HCT116 (cell line): ENCODE results near the gene KLRF2. TPM values are rescaled to one million over a fixed set of nuclear protein-coding genes. Genes with fewer than 3 reads are reported as not detected.

ENCODE experiments used
- ATAC-seq: fragments of 200-7000 bp; cut with Tn5 transposase; 2 replicates; pipeline ENCODE4 v1.9.1; 2020; ENCODE audit warnings: mild to moderate bottlenecking, moderate library complexity
- BruUV-seq: library from RNA; stranded (reverse); fragments of 400-500 nt; replicated peaks from 2 replicates; lab custom pipeline; 2021; lab: Mats Ljungman, UMichigan
- CTCF ChIA-PET: fragments of 300-600 bp; sonication (Branson Sonifier 250); formaldehyde crosslinking; loops from one replicate; lab custom pipeline; 2021; ENCODE audit warnings: antibody characterized with exemption; lab: Charles Lee
- POLR2A ChIA-PET: fragments of 300-600, 350-600 bp; sonication (Branson Sonifier 250); formaldehyde crosslinking; loops from one replicate; lab custom pipeline; 2021; ENCODE audit warnings: antibody characterized with exemption; lab: Charles Lee
- RAD21 ChIA-PET, 2 experiments: fragments of 300-600 bp; sonication (Branson Sonifier 250); formaldehyde crosslinking; loops; one replicate each; lab custom pipeline; 2023; ENCODE audit warnings: low total read pairs in 2 of 2; ENCODE audit not compliant: uncharacterized antibody in 2 of 2, unreplicated experiment in 2 of 2, low non-redundant PET in 1 of 2; lab: Charles Lee
- DNase-seq: peaks from one replicate; pipeline ENCODE4 v3.0.0-alpha.2; 2010; ENCODE audit warnings: low read depth, low spot score
- H2AFZ ChIP-seq: fragments of 200-600 bp; shearing (Covaris generic), sonication (generic); 2 replicates; pipeline ENCODE4 v1.6.1; 2017; ENCODE audit warnings: low read depth, mixed run types, mixed read lengths, antibody characterized with exemption, low read length; ENCODE audit not compliant: poor library complexity, severe bottlenecking
- H3K27ac ChIP-seq: 2 replicates; pipeline ENCODE4 v1.5.1; 2012; ENCODE audit warnings: low read depth, low read length
- H3K27me3 ChIP-seq: fragments of 200-600 bp; sonication (generic); 2 replicates; pipeline ENCODE4 v1.6.1; 2016; ENCODE audit warnings: mixed run types, low read length, mixed read lengths; ENCODE audit not compliant: insufficient read depth
- H3K36me3 ChIP-seq, 2 experiments: fragments of 200-500 bp in 1 of 2; fragments of 200-600 bp in 1 of 2; sonication (Bioruptor generic) in 1 of 2; sonication (generic) in 1 of 2; 2 replicates each; pipeline versions ENCODE4 v1.5.1 to v1.6.1; 2014 to 2016; ENCODE audit warnings: low read length in 2 of 2, inconsistent platforms in 1 of 2, mixed read lengths in 1 of 2, mixed run types in 1 of 2; ENCODE audit not compliant: insufficient read depth in 2 of 2, control insufficient read depth in 1 of 2
- H3K4me1 ChIP-seq, 2 experiments: fragments of 200-600 bp in 1 of 2; sonication (generic) in 1 of 2; 2 replicates each; pipeline versions ENCODE4 v1.5.1 to v1.6.1; 2012 to 2017; ENCODE audit warnings: low read length in 2 of 2, inconsistent platforms in 1 of 2, mild to moderate bottlenecking in 1 of 2, mixed read lengths in 1 of 2, mixed run types in 1 of 2, moderate library complexity in 1 of 2; ENCODE audit not compliant: insufficient read depth in 2 of 2, control insufficient read depth in 1 of 2
- H3K4me2 ChIP-seq: fragments of 200-600 bp; sonication (generic); 2 replicates; pipeline ENCODE4 v1.6.1; 2017; ENCODE audit warnings: mixed run types, low read length, mixed read lengths
- H3K4me3 ChIP-seq, 2 experiments: fragments of 200-600 bp in 1 of 2; sonication (generic) in 1 of 2; replicated peaks in 1 of 2; 2 replicates each; pipeline ENCODE4 v1.5.1; 2011 to 2016; ENCODE audit warnings: low read length in 2 of 2, control low read depth in 1 of 2, low read depth in 1 of 2, mild to moderate bottlenecking in 1 of 2, mixed read lengths in 1 of 2, mixed run types in 1 of 2
- H3K79me2 ChIP-seq: fragments of 200-600 bp; sonication (generic); 2 replicates; pipeline ENCODE4 v1.6.1; 2017; ENCODE audit warnings: mild to moderate bottlenecking, mixed run types, low read length, moderate library complexity, mixed read lengths; ENCODE audit not compliant: insufficient read depth
- H3K9ac ChIP-seq: fragments of 200-600 bp; sonication (generic); 2 replicates; pipeline ENCODE4 v1.6.1; 2016; ENCODE audit warnings: low read length, mixed read lengths
- H3K9me2 ChIP-seq: fragments of 200-600 bp; sonication (generic), shearing (Covaris generic); 2 replicates; pipeline ENCODE4 v1.6.1; 2017; ENCODE audit warnings: mixed run types, mild to moderate bottlenecking, moderate library complexity; ENCODE audit not compliant: insufficient read depth
- H3K9me3 ChIP-seq, 2 experiments: fragments of 200-500 bp in 1 of 2; fragments of 200-600 bp in 1 of 2; sonication (Bioruptor generic) in 1 of 2; sonication (generic) in 1 of 2; 2 replicates each; pipeline ENCODE4 v1.6.1; 2014 to 2017; ENCODE audit warnings: low read length in 2 of 2, mixed read lengths in 2 of 2, inconsistent platforms in 1 of 2, low read depth in 1 of 2, mild to moderate bottlenecking in 1 of 2, mixed run types in 1 of 2, moderate library complexity in 1 of 2; ENCODE audit not compliant: control insufficient read depth in 1 of 2, insufficient read depth in 1 of 2
- H4K20me1 ChIP-seq: fragments of 200-600 bp; sonication (generic), shearing (Covaris generic); 2 replicates; pipeline ENCODE4 v1.6.1; 2017; ENCODE audit warnings: mixed run types, mild to moderate bottlenecking, moderate library complexity; ENCODE audit not compliant: insufficient read depth
- CEBPB ChIP-seq: IDR thresholded peaks from 2 replicates; pipeline ENCODE4 v1.6.1; 2012; ENCODE audit warnings: low read depth
- ELF1 ChIP-seq: IDR thresholded peaks from 2 replicates; pipeline ENCODE4 v1.6.1; 2012; ENCODE audit warnings: low read depth, borderline replicate concordance
- EZH2 ChIP-seq: fragments of 200-600 bp; sonication (generic); IDR thresholded peaks from 2 replicates; pipeline ENCODE4 v1.6.1; 2017; ENCODE audit warnings: antibody characterized with exemption, mixed run types
- FOSL1 ChIP-seq: IDR thresholded peaks from 2 replicates; pipeline ENCODE4 v1.6.1; 2012; ENCODE audit warnings: low read depth
- MAX ChIP-seq: IDR thresholded peaks from 2 replicates; pipeline ENCODE4 v1.6.1; 2012
- POLR2A ChIP-seq: IDR thresholded peaks from 2 replicates; pipeline ENCODE4 v1.7.0; 2011; ENCODE audit warnings: borderline replicate concordance; ENCODE audit not compliant: insufficient read depth, insufficient read length; ENCODE audit errors: extremely low read depth
- REST ChIP-seq: IDR thresholded peaks from 2 replicates; pipeline ENCODE4 v1.6.1; 2012; ENCODE audit warnings: low read depth
- SIN3A ChIP-seq: IDR thresholded peaks from 2 replicates; pipeline ENCODE4 v1.6.1; 2012; ENCODE audit warnings: low read depth
- ZFX ChIP-seq: fragments of 450-650 bp; IDR thresholded peaks from 2 replicates; pipeline ENCODE4 v1.6.1; 2017
- intact Hi-C: fragments of 100-400 bp; cut with micrococcal nuclease; formaldehyde crosslinking; loops from 2 replicates; pipeline ENCODE4 v1.10.0; 2022
- total RNA-seq: library from RNA; stranded (reverse); gene quantifications from one replicate; pipeline ENCODE4 v1.2.1, GENCODE V29; 2021; ENCODE audit not compliant: unreplicated experiment

KLRF2 gene
- total RNA-seq, 1 experiment from 2014 or later, result not detected

GRCh38 chr12:9943240-9943639, 62.0 kb downstream of the KLRF2 start:
- ATAC-seq, result no peak
- Histone ChIP-seq H3K9ac (no peak overlapping the region), H4K20me1 (no peaks in the 10 kb centered on the region), H3K36me3 (no peaks in the 10 kb centered on the region)
- CTCF ChIA-PET, result interaction anchor here (1.1 kb wide), 1 partner anchor 194 kb away, joined by 3 read pairs; no protein-coding TSS in a partner anchor
- no peak for TF ChIP-seq FOSL1
- no peak for TF ChIP-seq ELF1
- no peak for TF ChIP-seq EZH2
- no peak for TF ChIP-seq CEBPB
- TF ChIP-seq MAX, result no peak
- TF ChIP-seq SIN3A, result no peak
- no peak for TF ChIP-seq ZFX
- no peak for TF ChIP-seq REST
- TF ChIP-seq POLR2A, result no peak
- TF ChIP-seq, all 23 proteins: peak for 0
- Histone ChIP-seq H3K4me3 (no peak overlapping the region), H2AFZ (no peak overlapping the region), H3K27ac (no peak overlapping the region), H3K9me2 (no peaks in the 10 kb centered on the region), H3K79me2 (no peaks in the 10 kb centered on the region), H3K4me1 (no peaks in the 10 kb centered on the region), H3K27me3 (peaks cover 64% of the 10 kb centered on the region), H3K9me3 (no peaks in the 10 kb centered on the region), H3K4me2 (no peak overlapping the region)
- ChIA-PET RAD21 (no interaction called here), POLR2A (no interaction called here)
- BruUV-seq, result no TSS peak
- intact Hi-C loops, result loop anchor here (5.0 kb wide), 1 partner anchor 199 kb away; no protein-coding TSS in a partner anchor
- DNase-seq, result no peak
